ENCODE results near the gene C1orf94. TPM values are rescaled to one million over a fixed set of nuclear protein-coding genes. Genes with fewer than 3 reads are reported as not detected.

C1orf94 gene
- total and polyA plus RNA-seq, 2 experiments from 2014 or later: not detected

DNA sequence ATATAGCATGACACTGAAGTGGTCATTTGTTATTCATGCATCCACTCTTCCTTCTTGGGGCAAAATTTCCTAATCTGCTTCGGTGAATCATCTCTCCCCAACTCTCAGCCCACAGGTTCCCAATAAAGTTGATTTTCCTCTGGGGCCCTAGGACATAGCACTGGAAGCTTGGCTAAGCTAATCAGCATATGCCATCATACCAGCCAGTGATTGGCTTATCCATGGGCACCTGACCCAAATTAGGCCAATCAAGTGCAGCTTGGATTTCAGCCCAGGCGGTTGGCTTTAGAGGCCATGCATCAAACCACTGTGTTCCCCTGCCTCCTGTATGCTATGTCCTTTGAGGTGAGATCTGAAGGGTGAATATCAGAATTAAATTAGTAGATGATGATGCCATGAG lies 58.9 kb downstream of the C1orf94 start:
- Histone ChIP-seq H3K9me3 (ENCODE audit: low read depth) (no peaks in the 10 kb centered on the region), H3K36me3 (ENCODE audit: low read depth) (no peaks in the 10 kb centered on the region), H3K4me1 (ENCODE audit: insufficient read depth) (no peaks in the 10 kb centered on the region), H2AFZ (no peak overlapping the region), H3K4me3 (no peak overlapping the region), H3K9ac (no peak overlapping the region), H3K9me2 (ENCODE audit: insufficient read depth) (no peaks in the 10 kb centered on the region), H3K27ac (no peak overlapping the region), H3F3A (ENCODE audit: insufficient read depth) (no peaks in the 10 kb centered on the region), H3K27me3 (replicated peaks; ENCODE audit: insufficient read depth) (peaks cover 54% of the 10 kb centered on the region), H3K4me2 (ENCODE audit: unreplicated experiment) (no peak overlapping the region), H3K79me2 (ENCODE audit: insufficient read depth) (no peaks in the 10 kb centered on the region), H4K20me1 (ENCODE audit: insufficient read depth) (no peaks in the 10 kb centered on the region)
- no peak for TF ChIP-seq EZH2 (IDR thresholded peaks at IDR 0.05; ENCODE audit: insufficient read depth, poor library complexity, severe bottlenecking)
- TF ChIP-seq EZH2phosphoT487 (IDR thresholded peaks at IDR 0.05; ENCODE audit: insufficient read depth, low read depth): no peak
- peak; percentile 22 for DNase-seq
- in situ Hi-C loops (cut with MboI): no loop called here
- 69% methylated on average over 2 of the region's 2 CpGs for WGBS, 2 experiments (ENCODE audit: low coverage in 1 of 2, low lambda C conversion rate in 2 of 2, missing lambda C conversion rate in 2 of 2)

DNA sequence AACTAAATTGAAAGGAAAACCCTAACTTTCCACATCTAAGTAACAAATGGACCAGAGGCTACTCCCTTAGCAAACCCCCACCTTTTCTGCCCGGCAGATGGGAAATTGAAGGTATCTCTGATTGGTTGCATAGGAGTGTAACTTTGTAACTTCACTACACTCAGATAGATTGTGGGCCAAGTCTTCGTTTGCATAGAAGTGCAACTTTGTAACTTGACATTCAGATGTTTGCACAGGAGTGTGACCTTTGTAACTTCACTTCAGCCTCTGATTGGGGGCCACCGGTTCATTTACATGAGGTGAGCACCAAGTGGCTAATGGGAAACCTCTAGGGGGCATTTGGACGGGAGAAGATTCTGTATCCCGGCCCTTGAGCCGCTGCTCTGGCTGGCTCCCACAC lies 59.4 kb downstream of the C1orf94 start:
- H3K36me3 ChIP-seq (ENCODE audit: low read depth): no peaks in the 10 kb centered on the region
- no peaks in the 10 kb centered on the region for H3K79me2 ChIP-seq (ENCODE audit: insufficient read depth)
- H3K27me3 ChIP-seq (replicated peaks; ENCODE audit: insufficient read depth): peaks cover 54% of the 10 kb centered on the region
- no peaks in the 10 kb centered on the region for H3K9me2 ChIP-seq (ENCODE audit: insufficient read depth)
- no peak overlapping the region for H3K27ac ChIP-seq
- 69 to 74% methylated on average over 6 of the region's 6 CpGs for WGBS, 2 experiments (ENCODE audit: low coverage in 1 of 2, low lambda C conversion rate in 2 of 2, missing lambda C conversion rate in 2 of 2)
- H4K20me1 ChIP-seq (ENCODE audit: insufficient read depth): no peaks in the 10 kb centered on the region
- no peak for DNase-seq
- H2AFZ ChIP-seq: no peak overlapping the region
- H3F3A ChIP-seq (ENCODE audit: insufficient read depth): no peaks in the 10 kb centered on the region
- H3K4me2 ChIP-seq (ENCODE audit: unreplicated experiment): no peak overlapping the region
- H3K9me3 ChIP-seq (ENCODE audit: low read depth): no peaks in the 10 kb centered on the region
- H3K4me3 ChIP-seq: no peak overlapping the region
- no peak overlapping the region for H3K9ac ChIP-seq
- in situ Hi-C loops (cut with MboI): no loop called here
- TF ChIP-seq EZH2 (IDR thresholded peaks at IDR 0.05; ENCODE audit: insufficient read depth, poor library complexity, severe bottlenecking): no peak
- no peak for TF ChIP-seq EZH2phosphoT487 (IDR thresholded peaks at IDR 0.05; ENCODE audit: insufficient read depth, low read depth)
- H3K4me1 ChIP-seq (ENCODE audit: insufficient read depth): no peaks in the 10 kb centered on the region

GRCh38 chr1:34237151-34237815 lies 60.6 kb downstream of the C1orf94 start:
- H3K9ac ChIP-seq: no peak overlapping the region
- no peak overlapping the region for H3K4me2 ChIP-seq (ENCODE audit: unreplicated experiment)
- H3F3A ChIP-seq (ENCODE audit: insufficient read depth): no peaks in the 10 kb centered on the region
- H3K79me2 ChIP-seq (ENCODE audit: insufficient read depth): no peaks in the 10 kb centered on the region
- 34 to 42% methylated on average over 8 of the region's 8 CpGs for WGBS, 2 experiments (ENCODE audit: low coverage in 1 of 2, low lambda C conversion rate in 2 of 2, missing lambda C conversion rate in 2 of 2)
- no peaks in the 10 kb centered on the region for H3K9me2 ChIP-seq (ENCODE audit: insufficient read depth)
- no peak overlapping the region for H3K4me3 ChIP-seq
- DNase-seq: no peak
- H4K20me1 ChIP-seq (ENCODE audit: insufficient read depth): no peaks in the 10 kb centered on the region
- H2AFZ ChIP-seq: no peak overlapping the region
- H3K9me3 ChIP-seq (ENCODE audit: low read depth): no peaks in the 10 kb centered on the region
- H3K4me1 ChIP-seq (ENCODE audit: insufficient read depth): no peaks in the 10 kb centered on the region
- H3K27me3 ChIP-seq (replicated peaks; ENCODE audit: insufficient read depth): peaks cover 49% of the 10 kb centered on the region
- no peak overlapping the region for H3K27ac ChIP-seq
- TF ChIP-seq EZH2phosphoT487 (IDR thresholded peaks at IDR 0.05; ENCODE audit: insufficient read depth, low read depth) (no peak), EZH2 (IDR thresholded peaks at IDR 0.05; ENCODE audit: insufficient read depth, poor library complexity, severe bottlenecking) (no peak)
- in situ Hi-C loops (cut with MboI): no loop called here
- no peaks in the 10 kb centered on the region for H3K36me3 ChIP-seq (ENCODE audit: low read depth)

DNA sequence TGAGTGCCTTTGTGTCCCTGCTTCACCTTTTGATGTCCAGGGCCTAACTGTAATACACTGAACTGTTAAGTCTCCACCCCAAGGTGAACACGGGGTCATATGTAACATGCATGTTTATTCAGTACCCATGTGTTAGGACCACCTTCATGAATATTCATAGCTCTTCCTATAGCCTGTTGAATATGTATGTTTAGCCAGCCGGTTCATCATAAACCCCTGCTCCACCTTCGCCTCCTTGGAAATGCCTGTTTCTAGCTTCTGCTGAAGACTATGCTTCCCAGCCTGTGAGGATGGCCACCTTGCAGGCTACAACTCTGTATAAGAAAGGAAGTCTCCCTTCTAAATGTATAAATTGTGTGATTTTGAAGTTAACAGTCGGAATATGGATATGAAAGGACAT lies 69.3 kb downstream of the C1orf94 start:
- no peak for TF ChIP-seq EZH2phosphoT487 (IDR thresholded peaks at IDR 0.05; ENCODE audit: insufficient read depth, low read depth)
- no peak for TF ChIP-seq EZH2 (IDR thresholded peaks at IDR 0.05; ENCODE audit: insufficient read depth, poor library complexity, severe bottlenecking)
- 61 to 71% methylated on average over 4 of the region's 4 CpGs for WGBS, 2 experiments (ENCODE audit: low coverage in 1 of 2, low lambda C conversion rate in 2 of 2, missing lambda C conversion rate in 2 of 2)
- in situ Hi-C loops (cut with MboI): no loop called here

More for the DNA sequence above, 69.3 kb downstream of the C1orf94 start:
- Histone ChIP-seq H3K79me2 (ENCODE audit: insufficient read depth) (no peaks in the 10 kb centered on the region), H3K4me2 (ENCODE audit: unreplicated experiment) (no peak overlapping the region), H3F3A (ENCODE audit: insufficient read depth) (no peaks in the 10 kb centered on the region), H3K9ac (no peak overlapping the region), H4K20me1 (ENCODE audit: insufficient read depth) (no peaks in the 10 kb centered on the region), H3K36me3 (ENCODE audit: low read depth) (no peaks in the 10 kb centered on the region), H3K9me2 (ENCODE audit: insufficient read depth) (no peaks in the 10 kb centered on the region), H3K9me3 (ENCODE audit: low read depth) (no peaks in the 10 kb centered on the region), H2AFZ (no peak overlapping the region), H3K4me1 (ENCODE audit: insufficient read depth) (no peaks in the 10 kb centered on the region), H3K27ac (no peak overlapping the region), H3K4me3 (no peak overlapping the region), H3K27me3 (replicated peaks; ENCODE audit: insufficient read depth) (peaks cover 76% of the 10 kb centered on the region)
- DNase-seq: no peak

Data from GM23248 (cell line).